Measurements from ENCODE around the gene GPC5. TPM values are rescaled to one million over a fixed set of nuclear protein-coding genes. Genes with fewer than 3 reads are reported as not detected.
"Not testable (repeated sequence)": the region's sequence is repeated elsewhere in the genome, so short reads cannot be mapped to it uniquely, and the experiment has no call there.

GPC5 gene
- total and polyA plus RNA-seq, 4 donors = 0.51 to 22.4 (median 2.0) TPM

GRCh38 chr13:92537471-92537870 lies 1139.0 kb downstream of the GPC5 start (continued):
- no peak for TF ChIP-seq RXRA (IDR thresholded peaks at IDR 0.05)

GRCh38 chr13:92538164-92538563 lies 1139.7 kb downstream of the GPC5 start:
- DNase-seq (ENCODE audit: low spot score) = no peak
- Histone ChIP-seq H3K9ac (ENCODE audit: low read depth in 1 of 2, low read length in 2 of 2) (no peak overlapping the region), H3K27ac (ENCODE audit: low read depth in 1 of 2, low read length in 2 of 2) (no peak overlapping the region), H3K27me3 (ENCODE audit: control insufficient read depth in 4 of 4, insufficient read depth in 4 of 4, low read length in 3 of 4) (no peaks in the 10 kb centered on the region), H3K9me3 (ENCODE audit: control insufficient read depth in 4 of 4, low read length in 3 of 4) (peaks cover 0 to 2% (median 0%) of the 10 kb centered on the region in 4 donors), H3K36me3 (ENCODE audit: control insufficient read depth in 4 of 4, insufficient read depth in 3 of 4, low read depth in 1 of 4, low read length in 3 of 4) (no peaks in the 10 kb centered on the region), H3K4me1 (ENCODE audit: control insufficient read depth in 4 of 4, insufficient read depth in 4 of 4, low read length in 3 of 4) (no peaks in the 10 kb centered on the region), H3K4me3 (ENCODE audit: low read depth in 1 of 3, low read length in 3 of 3) (no peak overlapping the region)
- TF ChIP-seq HNF4G (IDR thresholded peaks at IDR 0.05) (no peak), FOXA1 (IDR thresholded peaks at IDR 0.05) (no peak), ZBTB33 (IDR thresholded peaks at IDR 0.05) (no peak), ATF3 (IDR thresholded peaks at IDR 0.05) (no peak), REST (IDR thresholded peaks at IDR 0.05) (no peak), MAX (IDR thresholded peaks at IDR 0.05) (no peak)
- WGBS = 89% methylated on average over 3 of the region's 3 CpGs

GRCh38 chr13:92539148-92539547 lies 1140.7 kb downstream of the GPC5 start:
- not testable (repeated sequence) for DNase-seq (ENCODE audit: low spot score); H3K9me3 ChIP-seq (ENCODE audit: control insufficient read depth in 4 of 4, low read length in 3 of 4); H3K4me1 ChIP-seq (ENCODE audit: control insufficient read depth in 4 of 4, insufficient read depth in 4 of 4, low read length in 3 of 4); H3K27me3 ChIP-seq (ENCODE audit: control insufficient read depth in 4 of 4, insufficient read depth in 4 of 4, low read length in 3 of 4); H3K4me3 ChIP-seq (ENCODE audit: low read depth in 1 of 3, low read length in 3 of 3); H3K27ac ChIP-seq (ENCODE audit: low read depth in 1 of 2, low read length in 2 of 2); H3K36me3 ChIP-seq (ENCODE audit: control insufficient read depth in 4 of 4, insufficient read depth in 3 of 4, low read depth in 1 of 4, low read length in 3 of 4); H3K9ac ChIP-seq (ENCODE audit: low read depth in 1 of 2, low read length in 2 of 2)
- WGBS = 97% methylated on average over 4 of the region's 4 CpGs

GRCh38 chr13:92547266-92547665 lies 1148.8 kb downstream of the GPC5 start:
- Histone ChIP-seq H3K27me3 (ENCODE audit: control insufficient read depth in 4 of 4, insufficient read depth in 4 of 4, low read length in 3 of 4) (no peaks in the 10 kb centered on the region), H3K9me3 (ENCODE audit: control insufficient read depth in 4 of 4, low read length in 3 of 4) (peaks cover 0 to under 1% (median 0%) of the 10 kb centered on the region in 4 donors), H3K27ac (ENCODE audit: low read depth in 1 of 2, low read length in 2 of 2) (no peak overlapping the region), H3K9ac (ENCODE audit: low read depth in 1 of 2, low read length in 2 of 2) (no peak overlapping the region), H3K4me3 (ENCODE audit: low read depth in 1 of 3, low read length in 3 of 3) (no peak overlapping the region), H3K36me3 (ENCODE audit: control insufficient read depth in 4 of 4, insufficient read depth in 3 of 4, low read depth in 1 of 4, low read length in 3 of 4) (no peaks in the 10 kb centered on the region), H3K4me1 (ENCODE audit: control insufficient read depth in 4 of 4, insufficient read depth in 4 of 4, low read length in 3 of 4) (no peaks in the 10 kb centered on the region)
- DNase-seq (ENCODE audit: low spot score) = no peak
- 86% methylated on average over 3 of the region's 3 CpGs for WGBS
- no peak for TF ChIP-seq FOXA1 (IDR thresholded peaks at IDR 0.05)
- no peak for TF ChIP-seq YY1 (IDR thresholded peaks at IDR 0.05)
- no peak for TF ChIP-seq JUND (IDR thresholded peaks at IDR 0.05)
- TF ChIP-seq NR2F2 (IDR thresholded peaks at IDR 0.05) = no peak
- no peak for TF ChIP-seq MAX (IDR thresholded peaks at IDR 0.05)
- no peak for TF ChIP-seq SP1 (IDR thresholded peaks at IDR 0.05)
- no peak for TF ChIP-seq GABPA (IDR thresholded peaks at IDR 0.05 in 1 of 2, conservative IDR thresholded peaks at IDR 0.05 in 1 of 2)
- no peak for TF ChIP-seq RXRA (IDR thresholded peaks at IDR 0.05)
- TF ChIP-seq HNF4A (conservative IDR thresholded peaks at IDR 0.05) = no peak
- no peak for TF ChIP-seq ATF3 (IDR thresholded peaks at IDR 0.05)
- TF ChIP-seq CTCF (IDR thresholded peaks at IDR 0.05; ENCODE audit: low read depth, low read length, missing input control) = no peak
- no peak for TF ChIP-seq RAD21 (IDR thresholded peaks at IDR 0.05)
- TF ChIP-seq TAF1 (conservative IDR thresholded peaks at IDR 0.05) = no peak
- no peak for TF ChIP-seq EGR1 (IDR thresholded peaks at IDR 0.05; ENCODE audit: low read depth in 2 of 2)
